HG03342 (cell line): ENCODE results near the gene CTBS.
A peak's percentile ranks its signal among the peaks of the same experiment; 100 is the strongest.
"Not testable (repeated sequence)": the region's sequence is repeated elsewhere in the genome, so short reads cannot be mapped to it uniquely, and the experiment has no call there.

Experiments
- ATAC-seq: cut with Tn5 transposase; IDR thresholded peaks from one replicate; pipeline ENCODE4 v1.9.1; 2021; ENCODE audit warnings: mild to moderate bottlenecking, moderate library complexity; ENCODE audit not compliant: unreplicated experiment

The CTBS gene

GRCh38 chr1:84573967-84574842 is at the start of gene CTBS:
Gene CTBS (minus strand): TSS chr1:84574440. CDS start chr1:84574415, 25 bp downstream.
- peak; percentile 78 for ATAC-seq

- ATAC-seq: no peak
Measured at GRCh38 chr1:84621553-84621952, 47.3 kb upstream of the CTBS start.

- ATAC-seq: peak; percentile 96
Measured at GRCh38 chr1:84620720-84621313, 46.6 kb upstream of the CTBS start.

DNA sequence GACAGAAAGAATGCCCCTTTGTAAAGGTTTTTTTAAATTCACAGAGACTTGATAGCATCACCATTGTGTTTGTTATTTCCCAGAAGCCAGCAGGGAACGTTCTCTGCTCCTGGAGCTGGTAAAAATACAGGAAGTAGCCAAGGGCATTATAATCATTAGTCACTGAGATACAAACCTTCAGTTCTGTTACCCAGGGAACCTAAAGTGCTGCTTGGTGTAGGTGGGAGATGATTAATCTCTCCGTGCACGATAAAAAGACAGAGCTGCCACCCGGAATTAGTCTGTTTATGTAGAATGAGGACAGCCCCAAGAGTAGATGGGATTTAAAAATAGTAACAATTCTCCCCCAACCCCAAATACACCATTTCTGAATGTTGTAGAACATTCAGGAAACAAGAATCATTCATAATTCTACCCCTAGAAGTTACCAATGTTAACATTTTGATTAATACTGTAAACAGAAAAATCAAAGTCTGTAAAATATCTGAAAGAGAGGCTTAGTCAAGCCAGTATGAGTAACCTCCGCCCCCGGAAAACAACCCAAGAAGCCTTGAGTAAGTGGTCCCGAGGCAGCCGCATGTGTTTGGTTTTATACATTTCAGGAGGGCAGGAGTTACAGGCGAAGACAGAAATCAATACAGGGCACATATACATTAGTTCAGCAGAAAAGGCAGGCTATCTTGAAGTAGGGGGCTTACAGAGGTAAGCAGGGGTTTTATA is 45.3 kb upstream of the CTBS start:
- no peak for ATAC-seq

DNA sequence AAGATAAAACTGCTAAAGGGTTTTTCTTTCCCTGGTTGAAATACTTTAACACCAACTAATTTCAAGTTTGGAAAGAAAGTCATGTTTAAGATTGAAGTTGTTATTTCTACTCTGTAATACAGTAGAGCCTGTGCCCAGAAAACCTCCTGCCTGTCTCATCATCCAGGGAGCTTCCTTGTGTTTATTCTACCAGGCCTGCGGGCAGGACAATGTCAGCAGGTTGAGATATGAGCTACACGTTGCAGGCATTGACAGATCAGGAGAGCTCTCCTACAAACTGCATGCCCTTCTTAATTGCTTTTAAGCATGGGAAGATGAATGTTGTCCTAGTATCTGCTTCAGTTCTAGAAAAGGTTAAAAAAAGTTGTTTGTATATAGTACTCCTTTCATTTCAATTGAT is 43.1 kb upstream of the CTBS start:
- no peak for ATAC-seq

DNA sequence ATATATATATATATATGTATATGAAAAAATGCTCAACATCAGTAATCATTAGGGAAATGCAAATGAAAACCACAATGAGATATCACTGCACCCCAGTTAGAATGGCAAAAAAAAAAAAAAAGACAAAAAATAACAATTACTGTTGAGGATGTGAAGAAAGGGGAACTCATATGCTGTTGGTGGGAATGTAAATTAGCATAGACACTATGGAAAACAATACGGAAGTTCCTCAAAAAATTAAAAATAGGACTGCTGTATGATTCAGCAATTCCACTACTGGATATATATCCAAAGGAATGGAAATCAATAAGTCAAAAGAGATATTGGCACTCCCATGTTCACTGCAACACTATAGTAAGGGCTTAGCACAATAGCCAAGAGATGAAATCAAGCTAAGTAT is 41.5 kb upstream of the CTBS start:
- ATAC-seq: no peak

- no peak for ATAC-seq
Measured at GRCh38 chr1:84613887-84614286, 39.6 kb upstream of the CTBS start.

GRCh38 chr1:84613026-84613425 is 38.8 kb upstream of the CTBS start:
- no peak for ATAC-seq

- no peak for ATAC-seq
Measured at GRCh38 chr1:84611796-84612195, 37.6 kb upstream of the CTBS start.

GRCh38 chr1:84611091-84611490 is 36.9 kb upstream of the CTBS start:
- no peak for ATAC-seq

GRCh38 chr1:84606977-84607376 is 32.7 kb upstream of the CTBS start:
- no peak for ATAC-seq

DNA sequence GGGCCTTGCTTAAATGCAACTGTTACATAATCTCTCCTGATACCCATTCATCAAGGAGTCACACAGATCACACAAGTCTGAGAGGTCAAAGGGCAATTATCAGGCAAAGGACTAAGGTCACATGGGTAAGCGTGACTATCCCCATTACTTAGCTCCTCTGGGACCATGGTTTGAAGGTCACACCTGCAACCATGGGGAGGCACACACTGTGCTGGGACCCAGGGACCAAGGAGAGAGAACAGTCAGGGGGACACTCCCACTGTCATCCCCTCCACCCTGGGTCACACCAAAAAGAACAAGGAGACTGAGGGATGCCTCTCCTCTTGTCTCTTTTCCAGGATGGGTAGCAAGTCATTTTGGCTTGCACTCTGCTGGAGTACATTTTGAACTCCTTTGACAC is 30.9 kb upstream of the CTBS start:
- ATAC-seq: no peak

DNA sequence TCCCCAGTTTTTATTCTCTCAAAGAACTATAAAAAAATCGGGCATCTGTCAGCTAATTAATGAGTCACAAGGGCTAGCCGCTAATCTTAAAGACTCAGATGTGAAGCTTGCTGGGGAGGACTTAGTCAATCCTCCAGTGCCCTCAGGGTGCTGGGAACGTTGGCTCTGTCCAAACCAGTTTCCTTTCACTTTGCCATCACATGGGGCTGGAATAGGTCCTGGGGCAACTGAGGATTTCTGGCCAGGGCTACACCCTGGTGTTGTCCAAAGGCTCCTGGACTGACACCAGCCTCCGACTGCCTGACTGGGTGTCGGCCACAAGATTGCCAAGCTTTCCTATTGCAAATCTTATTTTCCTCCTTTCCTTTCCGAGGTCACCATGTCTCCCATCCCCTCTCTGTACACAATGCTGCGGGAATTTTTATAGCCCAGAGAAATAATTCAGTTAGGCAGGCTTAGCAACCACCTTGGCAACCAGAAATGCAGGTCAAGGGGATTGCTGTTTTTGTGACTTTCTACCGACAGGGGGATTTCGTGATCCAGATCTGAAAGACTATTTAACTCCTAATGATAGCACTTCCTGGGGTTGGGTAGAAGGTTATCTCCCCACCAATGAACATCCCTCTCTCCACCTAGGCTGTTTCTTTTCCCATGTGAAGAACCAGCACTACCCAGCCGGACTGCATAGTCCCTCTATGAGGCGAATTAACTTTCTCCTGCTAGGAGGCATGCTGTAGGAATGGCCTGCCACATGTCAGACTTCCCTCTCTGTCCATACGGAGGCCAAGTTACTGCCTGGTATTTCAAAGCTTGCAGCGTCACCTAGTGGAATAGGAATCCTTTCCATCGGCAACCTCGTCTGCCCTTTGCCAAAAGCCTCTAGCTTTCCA is 29.9 kb upstream of the CTBS start:
- no peak for ATAC-seq

- no peak for ATAC-seq
Measured at GRCh38 chr1:84603223-84603622, 29.0 kb upstream of the CTBS start.

DNA sequence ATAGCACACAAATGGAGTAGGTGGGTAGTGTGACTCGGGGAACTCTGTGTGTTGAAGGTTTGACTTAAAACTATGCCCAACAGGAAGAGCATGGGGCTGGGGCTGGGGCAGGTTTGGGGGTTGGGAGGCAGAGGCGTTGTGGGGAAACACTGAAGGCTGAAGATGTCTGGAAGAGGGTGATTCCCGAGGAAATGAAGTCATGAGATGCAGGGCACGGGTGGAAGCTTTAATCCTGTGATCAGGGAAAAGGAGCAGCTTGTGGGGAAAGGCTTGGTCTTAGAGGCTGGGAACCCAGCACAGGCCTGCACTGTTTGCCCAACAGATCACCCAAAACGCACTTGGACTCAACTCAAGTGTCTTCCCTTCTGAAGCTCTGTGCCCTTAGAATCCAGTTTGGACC is 26.6 kb upstream of the CTBS start:
- no peak for ATAC-seq

GRCh38 chr1:84598846-84599741 is 24.9 kb upstream of the CTBS start:
- ATAC-seq: peak; percentile 84

- ATAC-seq: no peak
Measured at GRCh38 chr1:84598418-84598817, 24.2 kb upstream of the CTBS start.

GRCh38 chr1:84597011-84597410 is 22.8 kb upstream of the CTBS start:
- ATAC-seq: no peak

DNA sequence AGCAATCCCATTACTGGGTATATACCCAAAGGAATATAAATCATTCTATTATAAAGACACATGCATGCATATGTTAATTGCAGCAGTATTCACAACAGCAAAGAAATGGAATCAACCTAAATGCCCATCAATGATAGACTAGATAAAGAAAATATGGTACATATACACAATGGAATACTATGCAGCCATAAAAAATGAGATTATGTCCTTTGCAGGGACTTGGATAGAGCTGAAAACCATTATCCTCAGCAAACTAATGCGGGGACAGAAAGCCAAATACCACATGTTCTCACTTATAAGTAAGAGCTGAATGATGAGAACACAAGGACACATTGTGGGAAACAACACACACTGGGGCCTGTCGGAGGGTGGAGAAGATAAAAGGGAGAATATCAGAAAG is 20.7 kb upstream of the CTBS start:
- not testable (repeated sequence) for ATAC-seq

DNA sequence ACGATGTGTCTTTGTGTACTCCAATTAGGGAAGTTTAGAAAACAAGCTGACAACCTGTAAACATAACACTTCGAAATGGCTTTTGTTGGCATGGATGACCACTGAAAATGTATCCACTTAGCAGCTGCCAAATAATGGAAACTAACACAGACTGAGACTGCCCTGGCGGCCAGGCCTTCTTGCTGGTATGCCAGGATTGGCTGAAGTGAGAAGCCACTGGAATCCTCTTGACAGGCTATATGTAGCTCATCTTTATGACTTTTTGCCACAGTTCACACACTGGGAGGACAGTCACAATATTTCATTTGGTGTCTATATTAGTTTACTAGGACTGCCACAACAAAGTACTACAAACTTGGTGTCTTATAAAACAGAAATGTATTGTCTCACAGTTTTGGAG is 12.9 kb upstream of the CTBS start:
- no peak for ATAC-seq
